HuH-7.5 (cell line): ENCODE measurements around the gene GALNT18.

ENCODE experiments used
- DNase-seq: peaks from one replicate; pipeline ENCODE4 v3.0.0; 2011; ENCODE audit warnings: low spot score

Gene GALNT18

GRCh38 chr11:11621573-11622339 lies at the start of gene GALNT18:
GALNT18 (minus strand) TSS chr11:11622005.
- DNase-seq: peak; percentile 90

DNA sequence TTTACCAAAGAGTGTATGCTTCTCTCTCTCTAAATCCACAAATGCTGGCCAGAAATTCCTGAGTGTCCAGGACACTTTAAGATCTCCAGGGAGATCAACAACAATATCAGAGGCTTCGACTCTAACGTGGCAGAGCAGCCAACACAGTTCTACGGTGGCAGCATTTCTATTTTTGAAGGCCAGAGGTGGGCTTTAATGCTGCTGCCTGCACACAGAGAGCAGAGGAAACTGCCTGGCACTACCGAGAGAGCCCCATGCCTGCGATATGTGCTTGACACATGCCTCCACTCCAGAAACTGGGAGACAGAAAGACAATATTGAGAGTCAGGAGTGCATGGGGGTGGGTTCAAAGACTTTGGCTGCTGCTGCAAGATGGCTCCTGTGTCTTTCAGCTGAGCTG lies 48.8 kb upstream of the GALNT18 start:
- no peak for DNase-seq

DNA sequence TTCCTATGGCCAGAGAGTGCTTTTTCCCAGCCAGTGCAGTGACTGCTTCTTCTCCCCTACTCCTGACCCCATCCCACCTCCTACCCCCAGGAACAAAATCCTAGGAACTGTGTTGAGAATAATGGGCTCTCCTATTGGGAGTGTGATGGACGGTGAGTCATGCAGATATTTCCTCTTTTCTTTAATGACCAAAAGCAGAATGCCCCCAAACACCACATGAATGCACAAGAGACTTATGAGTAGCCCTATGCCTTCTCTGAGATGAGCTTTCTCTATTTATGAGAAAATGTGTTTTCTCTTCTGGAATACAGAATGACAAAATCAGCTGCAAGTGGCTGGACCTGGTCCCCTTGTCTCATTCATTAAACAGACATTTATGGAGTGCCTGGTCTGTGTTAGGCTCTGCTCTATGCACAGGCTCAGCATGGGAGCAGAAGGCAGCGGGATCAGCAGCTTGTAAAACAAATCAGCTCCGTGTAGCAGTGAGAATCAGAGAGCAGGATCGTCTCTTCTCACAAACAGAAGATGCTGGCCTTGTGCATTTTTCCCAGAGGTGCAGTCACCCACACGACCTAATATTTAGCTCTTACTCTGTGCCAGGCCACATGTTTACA lies 47.5 kb upstream of the GALNT18 start:
- no peak for DNase-seq

GRCh38 chr11:11668781-11669180 lies 47.0 kb upstream of the GALNT18 start:
- DNase-seq: no peak

- no peak for DNase-seq
Observed at GRCh38 chr11:11668274-11668673, 46.5 kb upstream of the GALNT18 start.

DNA sequence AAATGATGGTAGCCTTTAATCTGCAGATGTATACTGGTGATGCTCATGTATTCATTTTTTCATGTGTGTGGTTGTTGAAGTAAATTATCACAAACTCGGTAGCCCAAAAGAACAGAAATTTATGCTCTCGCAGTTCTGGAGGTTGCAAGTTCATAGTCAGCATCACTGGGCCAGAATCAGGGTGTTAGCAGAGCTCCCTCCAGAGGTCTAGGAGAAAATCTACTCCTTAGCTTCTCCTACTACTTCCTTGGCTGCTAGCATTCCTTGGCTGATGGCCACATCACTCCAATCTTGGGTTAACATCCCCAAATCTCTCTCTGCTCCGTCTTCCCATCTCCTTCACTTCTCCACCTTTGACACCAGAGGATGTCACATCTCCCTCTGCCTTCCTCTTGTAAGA lies 45.3 kb upstream of the GALNT18 start:
- DNase-seq: no peak

GRCh38 chr11:11665407-11665806 lies 43.6 kb upstream of the GALNT18 start:
- DNase-seq: no peak

- no peak for DNase-seq
Observed at GRCh38 chr11:11663907-11664306, 42.1 kb upstream of the GALNT18 start.

DNA sequence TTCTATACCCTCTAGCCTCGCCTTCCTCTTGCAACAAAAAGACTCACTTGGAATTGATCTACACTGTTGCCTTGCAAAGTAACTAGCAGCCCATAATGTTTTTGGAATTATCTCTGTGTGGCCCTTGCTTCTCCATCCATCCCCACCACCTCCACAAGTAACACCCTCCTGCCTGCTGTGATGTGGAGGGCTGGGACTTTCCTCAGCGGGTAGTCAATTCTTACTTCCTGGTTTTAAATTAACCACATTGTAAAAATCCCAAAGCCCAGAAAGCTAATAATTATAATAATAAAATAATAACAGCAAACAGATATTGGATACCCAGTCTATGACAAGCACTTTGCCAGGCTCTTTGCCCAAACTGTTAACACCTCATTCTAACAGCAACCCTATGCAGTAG lies 40.8 kb upstream of the GALNT18 start:
- DNase-seq: no peak

DNA sequence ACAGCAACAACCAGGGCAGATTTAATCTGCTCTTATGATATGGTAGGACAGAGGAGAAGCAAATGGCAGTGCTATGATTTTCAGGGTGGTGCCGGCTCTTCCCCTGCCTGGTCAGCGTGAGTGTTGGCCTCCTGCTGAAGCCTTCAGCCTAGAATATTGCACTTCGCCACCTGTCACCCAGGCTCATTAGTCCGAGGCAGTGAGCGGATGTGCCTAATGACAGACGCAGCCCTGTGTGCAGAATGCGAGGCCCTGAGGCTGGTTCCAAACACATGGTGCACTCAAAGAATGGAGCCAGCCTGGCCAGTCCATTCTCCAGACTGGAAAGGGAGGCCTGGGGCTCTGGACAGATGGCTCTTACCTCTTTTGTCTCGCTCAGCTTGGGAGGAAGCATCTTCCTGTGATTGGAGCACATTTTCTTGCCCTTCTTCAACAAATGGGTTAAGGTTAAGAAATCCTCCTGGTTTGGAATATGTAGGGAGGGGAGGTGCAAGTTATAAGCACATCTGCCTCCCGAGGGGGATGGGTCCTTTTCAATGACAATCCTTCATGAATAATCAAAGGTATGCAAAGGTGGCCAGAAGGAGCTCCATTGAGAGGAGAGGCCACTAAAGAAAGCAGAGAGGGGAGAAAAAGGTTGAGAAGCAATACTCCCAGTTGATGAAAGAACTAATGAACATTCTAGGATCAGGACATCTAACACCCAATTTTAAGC lies 39.7 kb upstream of the GALNT18 start:
- no peak for DNase-seq

DNA sequence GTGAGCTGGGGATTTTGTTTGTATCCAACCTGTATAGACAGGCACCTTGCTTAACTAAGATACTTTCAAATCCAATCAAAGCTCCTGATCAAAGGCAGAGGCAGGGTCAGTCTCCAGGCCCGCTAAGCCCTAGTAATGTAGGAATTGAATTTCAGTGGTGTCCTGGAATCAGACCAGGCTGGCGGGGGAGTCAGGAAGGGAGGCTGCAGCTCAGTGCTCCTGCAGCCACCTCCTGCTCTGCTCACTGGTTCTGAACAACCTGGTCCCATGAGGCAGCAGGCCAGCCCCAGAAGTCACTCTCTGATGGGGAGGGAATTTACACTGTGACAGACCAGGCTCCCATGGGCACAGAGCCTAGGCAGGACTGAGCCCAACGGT lies 38.5 kb upstream of the GALNT18 start:
- DNase-seq: no peak

DNA sequence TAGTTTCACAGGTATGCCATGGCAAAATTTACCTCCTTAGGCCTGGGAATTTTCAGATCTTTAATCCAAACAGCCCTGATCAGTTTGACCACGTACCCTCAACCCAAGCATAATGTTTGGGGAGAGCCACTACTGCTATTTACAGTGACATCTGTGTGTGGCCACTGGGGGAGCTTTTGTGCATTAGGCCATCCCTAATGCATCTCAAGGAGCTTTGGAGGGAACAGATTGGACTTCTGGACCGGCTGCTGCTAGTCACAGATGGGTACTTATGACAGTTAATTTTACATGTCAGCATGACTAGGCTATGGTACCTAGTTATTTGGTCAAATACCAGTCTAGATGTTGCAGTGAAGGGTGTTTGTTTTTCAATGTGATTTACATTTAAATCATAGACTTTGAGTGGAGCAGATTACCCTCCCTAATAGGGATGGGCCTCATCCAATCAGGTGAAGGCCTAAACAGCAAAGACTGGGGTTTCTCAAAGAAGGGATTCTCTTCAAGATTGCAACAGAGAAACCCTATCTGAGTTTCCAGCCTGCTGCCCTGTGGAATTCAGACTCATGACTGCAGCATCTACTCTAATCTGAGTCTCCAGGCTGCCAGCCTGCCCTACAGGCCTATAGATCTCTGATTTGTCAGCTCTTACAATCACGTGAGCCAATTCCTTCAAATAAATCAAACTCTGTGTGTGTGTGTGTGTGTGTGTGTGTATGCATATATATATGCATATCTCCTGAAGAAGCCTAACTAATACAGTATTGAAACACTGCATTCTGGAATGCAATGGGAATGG lies 38.0 kb upstream of the GALNT18 start:
- DNase-seq: no peak

DNA sequence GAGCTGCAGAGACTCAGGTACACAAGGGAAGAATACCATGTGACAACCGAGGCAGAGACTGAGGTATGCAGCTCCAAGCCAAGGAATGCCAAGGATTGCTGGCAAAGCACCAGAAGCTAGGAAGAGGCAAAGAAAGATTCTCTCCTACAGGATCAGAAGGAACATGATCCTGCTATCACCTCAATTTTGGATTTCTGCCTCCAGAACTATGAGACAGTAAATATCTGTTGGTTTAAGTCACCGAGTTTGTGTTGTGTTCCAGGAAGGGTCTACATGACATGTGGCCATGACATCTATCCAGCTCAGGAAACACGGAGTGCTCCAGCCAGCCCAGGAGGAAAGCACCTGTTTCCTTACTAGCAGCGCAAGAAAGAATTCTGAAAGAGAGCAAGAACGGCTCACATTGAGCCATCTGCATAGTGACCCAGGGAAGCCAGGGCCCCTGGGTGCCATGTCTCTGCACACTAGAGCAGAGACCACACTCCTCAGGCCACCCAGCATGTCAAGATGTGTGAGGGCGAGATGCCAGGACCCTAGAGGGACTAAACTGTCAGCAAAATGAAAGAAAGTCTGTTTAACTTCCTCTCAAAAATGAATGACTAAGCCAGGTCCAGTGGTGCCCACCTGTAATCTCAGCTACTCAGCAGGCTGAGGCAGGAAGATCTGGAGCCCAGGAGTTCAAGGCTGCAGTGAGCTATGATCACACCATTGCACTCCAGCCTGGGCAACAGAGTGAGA lies 35.6 kb upstream of the GALNT18 start:
- DNase-seq: no peak

DNA sequence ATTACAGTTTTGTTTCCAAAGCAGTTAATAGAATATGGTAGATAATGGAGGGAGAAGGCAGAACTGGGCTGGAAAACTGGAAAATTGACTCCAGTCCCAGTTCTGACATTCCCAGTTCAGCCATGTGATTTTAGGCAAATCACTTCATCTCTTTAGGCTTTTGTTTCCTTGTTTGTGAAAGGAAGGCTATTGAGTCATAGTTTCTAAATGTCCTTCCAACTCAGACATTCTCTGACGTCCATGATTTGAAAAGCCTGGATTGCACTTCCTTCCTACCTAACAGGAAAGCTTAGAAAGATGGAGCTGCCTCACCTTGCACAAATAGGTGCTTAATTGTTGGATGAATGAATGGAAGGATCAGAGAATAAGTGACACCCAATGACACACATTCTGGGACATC lies 19.8 kb upstream of the GALNT18 start:
- DNase-seq: no peak

GRCh38 chr11:11640996-11641395 lies 19.2 kb upstream of the GALNT18 start:
- no peak for DNase-seq

- DNase-seq: no peak
Observed at GRCh38 chr11:11640152-11640551, 18.3 kb upstream of the GALNT18 start.

GRCh38 chr11:11636671-11637070 lies 14.9 kb upstream of the GALNT18 start:
- DNase-seq: no peak

DNA sequence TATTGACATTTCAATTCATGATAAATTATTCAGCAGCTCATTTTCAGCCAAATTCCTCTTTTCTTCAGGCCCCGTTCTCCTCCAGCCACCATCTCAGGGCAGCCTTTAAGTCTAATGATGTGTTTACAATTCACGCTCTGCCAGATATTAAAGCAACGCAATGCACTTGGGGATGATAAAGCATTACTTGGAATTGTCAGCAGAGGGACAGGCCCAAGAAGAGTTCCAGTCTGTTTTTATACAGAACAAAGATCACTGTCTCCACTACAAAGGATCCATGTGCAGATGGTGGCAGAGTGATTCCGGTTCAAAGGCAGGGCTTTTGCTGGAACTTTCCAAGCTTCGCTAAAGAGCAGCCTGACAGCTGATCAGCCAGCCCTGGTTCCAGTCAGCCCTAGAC lies 13.6 kb upstream of the GALNT18 start:
- DNase-seq: no peak

- DNase-seq: no peak
Observed at GRCh38 chr11:11629368-11629767, 7.6 kb upstream of the GALNT18 start.

GRCh38 chr11:11628651-11629050 lies 6.8 kb upstream of the GALNT18 start:
- no peak for DNase-seq

- DNase-seq: no peak
Observed at GRCh38 chr11:11626128-11626527, 4.3 kb upstream of the GALNT18 start.

- no peak for DNase-seq
Observed at GRCh38 chr11:11624926-11625325, 3.1 kb upstream of the GALNT18 start.
